ENCODE measurements around the gene CAMK2B.

- TF ChIP-seq CTCF (IDR thresholded peaks at IDR 0.05; ENCODE audit: low read length), result no peak
- no peak for TF ChIP-seq EZH2 (IDR thresholded peaks at IDR 0.05; ENCODE audit: borderline replicate concordance, low read length)
Observed at GRCh38 chr7:44251881-44252280, 73.5 kb downstream of the CAMK2B start.
